Liver (tissue), 9 donors: ENCODE data around the gene CS. TPM values are rescaled to one million over a fixed set of nuclear protein-coding genes. Genes with fewer than 3 reads are reported as not detected.
A peak's percentile ranks its signal among the peaks of the same experiment; 100 is the strongest.

ENCODE experiments used
- DNase-seq: peaks from one replicate; pipeline ENCODE4 v3.0.0-alpha.2; 2017; ENCODE audit warnings: low spot score
- H3K27ac ChIP-seq, 2 donors: one replicate each; pipeline ENCODE4 v1.7.0; 2013; ENCODE audit warnings: inconsistent platforms in 2 of 2, low read length in 2 of 2, control low read depth in 1 of 2, low read depth in 1 of 2, mild to moderate bottlenecking in 1 of 2
- H3K27me3 ChIP-seq, 4 donors: one replicate each; pipeline versions ENCODE4 v1.6.1 to v1.7.0; 2013; ENCODE audit warnings: low read length in 3 of 4, inconsistent platforms in 1 of 4, mild to moderate bottlenecking in 1 of 4, moderate library complexity in 1 of 4; ENCODE audit not compliant: control insufficient read depth in 4 of 4, insufficient read depth in 4 of 4
- H3K36me3 ChIP-seq, 4 donors: one replicate each; pipeline versions ENCODE4 v1.6.1 to v1.7.0; 2013; ENCODE audit warnings: low read length in 3 of 4, mild to moderate bottlenecking in 3 of 4, low read depth in 1 of 4, moderate library complexity in 1 of 4; ENCODE audit not compliant: control insufficient read depth in 4 of 4, insufficient read depth in 3 of 4
- H3K4me1 ChIP-seq, 4 donors: one replicate each; pipeline versions ENCODE4 v1.6.1 to v1.7.0; 2013; ENCODE audit warnings: low read length in 3 of 4, mild to moderate bottlenecking in 3 of 4, moderate library complexity in 1 of 4; ENCODE audit not compliant: control insufficient read depth in 4 of 4, insufficient read depth in 4 of 4
- H3K4me3 ChIP-seq, 3 donors: one replicate each; pipeline versions ENCODE4 v1.6.1 to v1.7.0; 2013; ENCODE audit warnings: low read length in 3 of 3, control low read depth in 1 of 3, low read depth in 1 of 3, mild to moderate bottlenecking in 1 of 3
- H3K9ac ChIP-seq, 2 donors: one replicate each; pipeline ENCODE4 v1.7.0; 2013; ENCODE audit warnings: low read length in 2 of 2, mild to moderate bottlenecking in 2 of 2, moderate library complexity in 2 of 2, control low read depth in 1 of 2, low read depth in 1 of 2
- H3K9me3 ChIP-seq, 4 donors: one replicate each; pipeline versions ENCODE4 v1.6.1 to v1.7.0; 2013; ENCODE audit warnings: low read length in 3 of 4; ENCODE audit not compliant: control insufficient read depth in 4 of 4
- FOXA1 ChIP-seq: IDR thresholded peaks from 2 replicates; pipeline ENCODE4 v1.6.1; 2016; ENCODE audit warnings: antibody characterized with exemption
- GABPA ChIP-seq, 2 donors: IDR thresholded peaks in 1 of 2; conservative IDR thresholded peaks in 1 of 2; 2 replicates each; pipeline ENCODE4 v1.6.1; 2016; ENCODE audit warnings: antibody characterized with exemption in 2 of 2, mild to moderate bottlenecking in 1 of 2, moderate library complexity in 1 of 2
- HNF4G ChIP-seq: IDR thresholded peaks from 2 replicates; pipeline ENCODE4 v1.6.1; 2016; ENCODE audit warnings: antibody characterized with exemption
- JUND ChIP-seq, 2 donors: IDR thresholded peaks; 2 replicates each; pipeline ENCODE4 v1.6.1; 2016; ENCODE audit warnings: antibody characterized with exemption in 2 of 2
- NR2F2 ChIP-seq: IDR thresholded peaks from 2 replicates; pipeline ENCODE4 v1.6.1; 2016; ENCODE audit warnings: antibody characterized with exemption
- RAD21 ChIP-seq, 2 donors: IDR thresholded peaks; 2 replicates each; pipeline ENCODE4 v1.6.1; 2016; ENCODE audit warnings: antibody characterized with exemption in 2 of 2, mild to moderate bottlenecking in 2 of 2
- REST ChIP-seq: IDR thresholded peaks from 2 replicates; pipeline ENCODE4 v1.6.1; 2016; ENCODE audit warnings: antibody characterized with exemption, mild to moderate bottlenecking
- RXRA ChIP-seq, 2 donors: IDR thresholded peaks; 2 replicates each; pipeline ENCODE4 v1.6.1; 2017 to 2018; ENCODE audit warnings: antibody characterized with exemption in 2 of 2, mild to moderate bottlenecking in 1 of 2
- SP1 ChIP-seq: IDR thresholded peaks from 2 replicates; pipeline ENCODE4 v1.6.1; 2018; ENCODE audit warnings: antibody characterized with exemption, mild to moderate bottlenecking
- YY1 ChIP-seq: IDR thresholded peaks from 2 replicates; pipeline ENCODE4 v1.6.1; 2016; ENCODE audit warnings: antibody characterized with exemption, mild to moderate bottlenecking
- ZBTB33 ChIP-seq: IDR thresholded peaks from 2 replicates; pipeline ENCODE4 v1.6.1; 2016; ENCODE audit warnings: antibody characterized with exemption
- WGBS: extraction: QIAGEN DNeasy Blood & Tissue Kit; methylation state at CpG from one replicate; pipeline ENCODE4 v1.1.7; 2013; 5-methylcytosine and 5-hydroxymethylcytosine counted together
- polyA plus RNA-seq, 2 donors: library from polyadenylated mRNA; stranded (reverse) in 1 of 2; unstranded in 1 of 2; fragments of 200-250 nt in 1 of 2; fragments of >200 nt in 1 of 2; fragmentation: Nextera tagmentation in 1 of 2; extraction: Ambion mirVana in 1 of 2; gene quantifications; one replicate each; pipeline versions ENCODE4 v1.2.1 to v1.2.3, GENCODE V29; 2013 to 2015
- total RNA-seq, 2 donors: library from RNA; depleted of rRNA; stranded (reverse); fragments of >200 nt; gene quantifications; one replicate each; pipeline ENCODE4 v1.2.3, GENCODE V29; 2014
- TF ChIP-seq, protein P1 (sequence below): IDR thresholded peaks from 2 replicates; pipeline ENCODE4 v1.6.1; 2016; ENCODE audit warnings: antibody characterized with exemption
- TF ChIP-seq, protein P2 (sequence below): fragments of 150-350 bp; IDR thresholded peaks from 2 replicates; pipeline ENCODE4 v1.5.1; 2017; ENCODE audit warnings: improper control_type of control experiment, low read depth, low read length; ENCODE audit not compliant: missing input control
- TF ChIP-seq, protein P3 (sequence below): IDR thresholded peaks from 2 replicates; pipeline ENCODE4 v1.6.1; 2016; ENCODE audit warnings: antibody characterized with exemption
- donor health status: healthy.
- donor health status: healthy.
- donor health status: healthy.
- donor health status: healthy.
- donor health status: healthy.

CS gene
- total and polyA plus RNA-seq, 4 donors, result 33.8 to 79.9 (median 47.5) TPM

DNA sequence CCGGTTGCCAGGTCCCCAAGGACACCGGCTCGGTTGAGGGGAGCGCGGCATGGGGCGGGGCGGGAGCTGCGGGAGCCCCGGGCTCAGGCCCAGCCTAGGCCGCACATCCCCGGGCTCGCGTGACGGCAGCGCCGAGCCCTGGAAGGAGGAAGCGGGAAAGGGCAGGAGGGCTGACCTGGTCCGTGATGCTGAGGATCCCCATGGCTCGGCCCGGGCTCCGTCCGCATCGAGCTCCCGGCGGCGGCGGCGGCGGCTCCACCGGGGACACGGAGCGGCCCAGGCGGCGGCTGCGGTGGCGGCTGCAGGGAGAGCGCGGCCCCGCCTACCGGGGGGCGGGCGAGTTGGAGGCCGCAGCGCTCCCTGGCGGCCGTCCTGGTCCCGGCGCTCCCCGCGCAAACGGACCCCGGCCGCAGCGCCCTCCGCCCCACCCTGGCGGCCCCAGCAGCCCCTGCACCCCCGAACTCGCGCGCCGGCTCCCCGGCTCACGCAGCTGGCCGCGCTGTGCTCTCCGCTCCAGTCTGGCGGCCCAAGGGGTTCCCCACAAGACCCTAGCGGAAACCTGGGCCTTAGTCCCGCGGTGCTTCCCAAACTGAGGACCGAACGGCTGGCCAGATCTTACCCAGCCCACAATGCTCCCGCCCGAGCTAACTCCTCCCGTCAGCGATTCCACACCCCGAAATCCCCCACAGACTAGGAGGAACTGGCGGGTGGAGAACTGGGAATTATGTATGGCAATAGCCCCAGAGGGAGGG lies 41.9 kb downstream of the CS start, which contains the start of gene ANKRD52:
Gene ANKRD52 (minus strand): TSS at position 317 of the 752 bp plus-strand sequence. CDS start 115 bp downstream, at position 202.
- Histone ChIP-seq H3K9me3 (no peaks in the 10 kb centered on the region), H3K4me1 (peaks cover 1 to 20% (median 15%) of the 10 kb centered on the region in 4 donors), H3K36me3 (peaks cover 6 to 21% (median 13%) of the 10 kb centered on the region in 4 donors), H3K27ac (peak within 1 kb of the TSS; percentile 63 to 66), H3K27me3 (no peaks in the 10 kb centered on the region), H3K4me3 (peak within 1 kb of the TSS; percentile 62 to 83 (median 81)), H3K9ac (peak within 1 kb of the TSS; percentile 52 to 69)
- peak; percentile 86 for DNase-seq
- TF ChIP-seq RXRA (IDR thresholded peaks at IDR 0.05) (no peak), RAD21 (IDR thresholded peaks at IDR 0.05) (peak; percentile 5 to 19)
- TF ChIP-seq, protein P1, sequence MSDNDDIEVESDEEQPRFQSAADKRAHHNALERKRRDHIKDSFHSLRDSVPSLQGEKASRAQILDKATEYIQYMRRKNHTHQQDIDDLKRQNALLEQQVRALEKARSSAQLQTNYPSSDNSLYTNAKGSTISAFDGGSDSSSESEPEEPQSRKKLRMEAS, result no peak
- TF ChIP-seq, protein P2, sequence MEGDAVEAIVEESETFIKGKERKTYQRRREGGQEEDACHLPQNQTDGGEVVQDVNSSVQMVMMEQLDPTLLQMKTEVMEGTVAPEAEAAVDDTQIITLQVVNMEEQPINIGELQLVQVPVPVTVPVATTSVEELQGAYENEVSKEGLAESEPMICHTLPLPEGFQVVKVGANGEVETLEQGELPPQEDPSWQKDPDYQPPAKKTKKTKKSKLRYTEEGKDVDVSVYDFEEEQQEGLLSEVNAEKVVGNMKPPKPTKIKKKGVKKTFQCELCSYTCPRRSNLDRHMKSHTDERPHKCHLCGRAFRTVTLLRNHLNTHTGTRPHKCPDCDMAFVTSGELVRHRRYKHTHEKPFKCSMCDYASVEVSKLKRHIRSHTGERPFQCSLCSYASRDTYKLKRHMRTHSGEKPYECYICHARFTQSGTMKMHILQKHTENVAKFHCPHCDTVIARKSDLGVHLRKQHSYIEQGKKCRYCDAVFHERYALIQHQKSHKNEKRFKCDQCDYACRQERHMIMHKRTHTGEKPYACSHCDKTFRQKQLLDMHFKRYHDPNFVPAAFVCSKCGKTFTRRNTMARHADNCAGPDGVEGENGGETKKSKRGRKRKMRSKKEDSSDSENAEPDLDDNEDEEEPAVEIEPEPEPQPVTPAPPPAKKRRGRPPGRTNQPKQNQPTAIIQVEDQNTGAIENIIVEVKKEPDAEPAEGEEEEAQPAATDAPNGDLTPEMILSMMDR, result peak; percentile 66
- under 1% methylated on average over 78 of the region's 78 CpGs for WGBS

- 2% methylated on average over 27 of the region's 27 CpGs for WGBS
These were observed 42.6 kb downstream of the CS start for GRCh38 chr12:56257491-56258067.

More at GRCh38 chr12:56257491-56258067, 42.6 kb downstream of the CS start:
- H3K27me3 ChIP-seq, result no peaks in the 10 kb centered on the region
- H3K4me3 ChIP-seq, result peak overlapping the region; percentile 56 to 81 (median 61)
- peak overlapping the region in 1 of 2 donors; percentile 63 for H3K27ac ChIP-seq
- no peak for DNase-seq
- H3K9ac ChIP-seq, result peak overlapping the region; percentile 2 to 52
- no peaks in the 10 kb centered on the region for H3K9me3 ChIP-seq
- H3K4me1 ChIP-seq, result peaks cover 1 to 20% (median 15%) of the 10 kb centered on the region in 4 donors
- H3K36me3 ChIP-seq, result peaks cover 8 to 28% (median 20%) of the 10 kb centered on the region in 4 donors
- TF ChIP-seq NR2F2 (no peak), FOXA1 (no peak), YY1 (no peak), REST (no peak), JUND (IDR thresholded peaks at IDR 0.05) (no peak), HNF4G (no peak), SP1 (no peak), ZBTB33 (no peak), RXRA (IDR thresholded peaks at IDR 0.05) (no peak), GABPA (IDR thresholded peaks at IDR 0.05 in 1 of 2, conservative IDR thresholded peaks at IDR 0.05 in 1 of 2) (no peak)
- TF ChIP-seq, protein P3, sequence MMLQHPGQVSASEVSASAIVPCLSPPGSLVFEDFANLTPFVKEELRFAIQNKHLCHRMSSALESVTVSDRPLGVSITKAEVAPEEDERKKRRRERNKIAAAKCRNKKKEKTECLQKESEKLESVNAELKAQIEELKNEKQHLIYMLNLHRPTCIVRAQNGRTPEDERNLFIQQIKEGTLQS, result no peak
